Fibroblast of upper back skin (primary cell): Measurements from ENCODE around the gene ZFR.
"Not testable (repeated sequence)": the region's sequence is repeated elsewhere in the genome, so short reads cannot be mapped to it uniquely, and the experiment has no call there.

Source experiments
- DNase-seq: peaks from one replicate; pipeline ENCODE4 v3.0.0-alpha.2; 2013

Gene ZFR

GRCh38 chr5:32406650-32407049, 37.9 kb downstream of the ZFR start:
- no peak for DNase-seq

GRCh38 chr5:32405507-32405906, 39.0 kb downstream of the ZFR start:
- DNase-seq: no peak

GRCh38 chr5:32403760-32404159, 40.8 kb downstream of the ZFR start:
- DNase-seq: no peak

- DNase-seq: no peak
These were observed 44.1 kb downstream of the ZFR start for GRCh38 chr5:32400401-32400800.

- DNase-seq: not testable (repeated sequence)
These were observed 45.8 kb downstream of the ZFR start for GRCh38 chr5:32398754-32399153.

- DNase-seq: no peak
These were observed 49.6 kb downstream of the ZFR start for GRCh38 chr5:32394981-32395380.

GRCh38 chr5:32392039-32392438, 52.5 kb downstream of the ZFR start:
- DNase-seq: no peak

GRCh38 chr5:32390819-32391591, 53.5 kb downstream of the ZFR start:
- peak; percentile 80 for DNase-seq

GRCh38 chr5:32388432-32389129, 56.0 kb downstream of the ZFR start:
- DNase-seq: peak; percentile 12

- DNase-seq: no peak
These were observed 56.7 kb downstream of the ZFR start for GRCh38 chr5:32387841-32388240.

- peak; percentile 35 for DNase-seq
These were observed 57.3 kb downstream of the ZFR start for GRCh38 chr5:32387211-32387610.

GRCh38 chr5:32384621-32385020, 59.9 kb downstream of the ZFR start:
- DNase-seq: no peak

GRCh38 chr5:32383586-32383985, 61.0 kb downstream of the ZFR start:
- no peak for DNase-seq

GRCh38 chr5:32383065-32383464, 61.5 kb downstream of the ZFR start:
- DNase-seq: no peak

- no peak for DNase-seq
These were observed 65.1 kb downstream of the ZFR start for GRCh38 chr5:32379421-32379820.

GRCh38 chr5:32378966-32379365, 65.6 kb downstream of the ZFR start:
- no peak for DNase-seq

GRCh38 chr5:32369542-32370155, 74.9 kb downstream of the ZFR start:
- DNase-seq: no peak

GRCh38 chr5:32369032-32369431, 75.5 kb downstream of the ZFR start:
- DNase-seq: no peak

GRCh38 chr5:32367271-32367670, 77.3 kb downstream of the ZFR start:
- not testable (repeated sequence) for DNase-seq

- DNase-seq: no peak
These were observed 78.9 kb downstream of the ZFR start for GRCh38 chr5:32365623-32366022.

- no peak for DNase-seq
These were observed 81.5 kb downstream of the ZFR start for GRCh38 chr5:32363030-32363429.

GRCh38 chr5:32362527-32362926, 82.0 kb downstream of the ZFR start:
- no peak for DNase-seq

GRCh38 chr5:32360906-32361305, 83.6 kb downstream of the ZFR start:
- no peak for DNase-seq

GRCh38 chr5:32358611-32359010, 85.9 kb downstream of the ZFR start:
- DNase-seq: no peak
